GM19023 (cell line): Measurements from ENCODE around the gene CABLES1.
"Not testable (repeated sequence)": the region's sequence is repeated elsewhere in the genome, so short reads cannot be mapped to it uniquely, and the experiment has no call there.

Experiments
- ATAC-seq: cut with Tn5 transposase; IDR thresholded peaks from one replicate; pipeline ENCODE4 v1.9.1; 2021; ENCODE audit warnings: mild to moderate bottlenecking, moderate library complexity; ENCODE audit not compliant: unreplicated experiment

The CABLES1 gene, protein sequence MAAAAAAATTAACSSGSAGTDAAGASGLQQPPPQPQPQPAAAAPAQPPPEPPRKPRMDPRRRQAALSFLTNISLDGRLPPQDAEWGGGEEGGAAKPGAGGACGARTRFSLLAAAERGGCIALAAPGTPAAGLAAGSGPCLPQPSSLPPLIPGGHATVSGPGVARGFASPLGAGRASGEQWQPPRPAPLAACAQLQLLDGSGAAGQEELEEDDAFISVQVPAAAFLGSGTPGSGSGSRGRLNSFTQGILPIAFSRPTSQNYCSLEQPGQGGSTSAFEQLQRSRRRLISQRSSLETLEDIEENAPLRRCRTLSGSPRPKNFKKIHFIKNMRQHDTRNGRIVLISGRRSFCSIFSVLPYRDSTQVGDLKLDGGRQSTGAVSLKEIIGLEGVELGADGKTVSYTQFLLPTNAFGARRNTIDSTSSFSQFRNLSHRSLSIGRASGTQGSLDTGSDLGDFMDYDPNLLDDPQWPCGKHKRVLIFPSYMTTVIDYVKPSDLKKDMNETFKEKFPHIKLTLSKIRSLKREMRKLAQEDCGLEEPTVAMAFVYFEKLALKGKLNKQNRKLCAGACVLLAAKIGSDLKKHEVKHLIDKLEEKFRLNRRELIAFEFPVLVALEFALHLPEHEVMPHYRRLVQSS

DNA sequence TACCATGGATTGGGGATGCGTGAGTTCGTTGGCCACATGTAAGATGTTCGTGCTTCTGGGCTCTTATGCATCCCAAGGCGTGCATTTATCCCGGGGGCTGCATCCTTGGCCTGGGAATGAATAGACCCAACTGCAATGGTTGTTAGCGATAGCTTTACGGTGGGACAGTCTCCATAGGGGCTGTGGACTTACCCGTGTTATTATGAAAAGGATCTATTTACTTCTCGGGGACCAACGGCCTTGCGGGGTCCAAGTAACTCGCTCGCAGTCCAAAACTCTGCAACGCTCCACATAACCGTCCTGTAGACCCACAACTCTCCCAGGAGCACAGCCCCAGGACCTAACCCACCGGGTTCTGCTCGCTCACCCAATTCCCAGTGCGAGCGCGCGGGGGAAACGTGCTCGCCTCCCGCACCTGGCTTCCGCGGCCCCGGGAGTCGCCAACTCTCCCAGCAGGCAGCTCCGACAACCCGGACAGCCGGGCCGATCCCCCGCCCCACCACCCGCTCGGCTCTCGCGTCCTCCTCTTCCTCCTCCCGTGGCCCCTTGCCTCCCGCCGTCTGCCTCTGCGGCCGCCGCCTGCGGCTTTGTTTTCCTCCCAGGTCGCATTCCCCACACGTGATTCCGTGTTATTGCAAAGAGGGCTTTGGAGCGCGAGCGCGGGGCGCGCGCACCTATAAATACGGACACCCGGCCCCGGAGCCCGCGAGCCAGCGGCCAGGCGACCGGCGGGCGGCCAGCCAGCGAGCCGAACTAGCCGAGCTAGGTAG lies at the start of gene CABLES1:
CABLES1 (plus strand) TSS at position 706 of the 770 bp plus-strand sequence. CDS start 278 bp downstream, outside the sequence.
- peak; percentile 18 for ATAC-seq

DNA sequence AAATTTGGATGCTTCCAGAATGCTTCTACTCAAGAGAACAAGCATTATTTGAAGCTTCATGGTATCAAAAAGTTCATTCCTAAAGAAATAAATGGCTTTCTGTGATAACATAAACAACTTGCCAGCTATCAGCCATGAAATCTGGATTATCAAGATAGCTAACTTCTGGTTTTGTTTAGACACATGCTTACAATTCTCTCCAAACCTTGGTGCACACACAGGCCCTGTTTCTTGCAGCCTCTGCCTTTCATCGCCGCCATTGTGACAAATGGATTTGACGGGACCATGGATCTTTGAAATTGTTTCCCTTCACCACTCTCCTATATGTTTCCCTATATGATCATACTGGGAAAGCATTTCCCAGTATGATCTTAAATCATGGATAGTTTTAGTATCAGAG lies 47.9 kb upstream of the CABLES1 start:
- ATAC-seq: no peak

DNA sequence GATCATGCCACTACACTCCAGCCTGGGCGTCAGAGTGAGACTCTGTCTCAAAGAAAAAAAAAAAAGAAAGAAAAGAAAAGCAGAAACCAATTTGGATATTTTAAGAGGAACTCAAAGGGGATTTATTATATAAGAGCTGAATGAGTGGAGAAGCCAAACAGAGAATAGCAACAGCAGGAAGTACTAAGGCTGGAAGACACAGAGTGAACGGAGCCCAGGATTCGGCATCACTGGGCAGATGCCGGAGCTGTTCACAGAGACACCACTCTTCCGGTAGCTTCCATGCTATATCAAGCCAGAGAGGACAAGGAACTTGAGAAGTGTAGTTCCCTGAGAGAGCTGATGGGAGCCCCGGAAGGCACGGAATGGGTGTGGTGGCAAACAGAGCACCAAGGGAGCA lies 47.0 kb upstream of the CABLES1 start:
- ATAC-seq: no peak

DNA sequence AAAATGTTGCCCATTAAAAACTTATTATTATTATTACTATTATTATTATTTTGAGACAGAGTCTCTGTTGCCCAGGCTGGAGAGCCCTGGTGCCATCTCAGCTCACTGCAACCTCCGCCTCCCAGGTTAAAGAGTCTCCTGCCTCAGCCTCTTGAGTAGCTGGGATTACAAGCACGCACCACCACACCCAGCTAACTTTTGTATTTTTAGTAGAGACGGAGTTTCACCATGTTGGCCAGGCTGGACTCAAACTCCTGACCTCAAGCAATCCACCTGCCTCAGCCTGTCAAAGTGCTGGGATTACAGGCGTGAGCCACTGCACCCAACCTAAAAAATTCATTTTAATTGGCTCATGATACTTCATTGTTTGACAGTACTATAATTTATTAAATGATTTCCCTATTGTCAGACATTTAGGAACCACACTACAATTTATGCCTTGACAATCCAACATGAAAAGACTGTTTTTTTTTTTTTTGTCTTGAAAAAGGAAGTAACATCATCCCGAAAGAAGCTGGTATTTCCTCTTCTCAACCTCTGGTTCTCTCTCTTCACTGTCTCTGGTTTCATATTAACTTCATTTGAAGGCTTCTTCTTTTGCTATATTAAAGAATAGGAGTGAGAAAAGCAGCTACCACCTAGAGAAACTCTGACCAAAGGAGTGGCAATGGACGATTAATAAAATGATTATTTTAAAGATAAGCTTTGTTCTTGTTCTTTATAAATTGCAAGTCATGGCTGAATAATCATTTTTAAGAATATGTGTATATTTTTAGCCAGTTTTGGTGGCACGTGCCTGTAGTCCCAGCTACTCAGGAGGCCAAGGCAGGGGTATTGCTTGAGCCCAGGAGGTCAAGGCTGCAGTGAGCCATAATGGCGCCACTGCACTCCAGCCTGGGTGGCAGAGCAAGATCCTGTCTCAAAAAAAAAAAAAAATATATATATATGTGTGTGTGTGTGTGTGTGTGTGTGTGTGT lies 44.0 kb upstream of the CABLES1 start:
- ATAC-seq: not testable (repeated sequence)

DNA sequence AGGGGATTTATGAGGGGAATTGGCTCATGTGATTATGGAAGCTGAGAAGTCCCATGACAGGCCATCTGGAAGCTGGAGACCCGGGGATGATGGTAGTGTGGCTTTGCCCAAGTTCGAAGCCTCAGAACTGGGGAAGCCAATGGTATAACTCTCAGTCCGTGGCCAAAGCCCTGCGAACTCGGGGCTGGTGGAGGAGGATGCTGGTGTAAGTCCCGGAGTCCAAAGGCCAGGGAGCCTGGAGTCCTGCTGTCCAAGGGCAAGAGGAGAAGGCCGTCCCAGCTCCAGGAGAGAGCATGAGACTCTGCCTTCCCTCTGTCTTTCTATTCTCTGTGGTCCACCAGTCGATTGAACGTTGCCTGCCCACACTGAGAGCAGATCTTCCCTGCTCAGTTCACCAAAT lies 43.2 kb upstream of the CABLES1 start:
- no peak for ATAC-seq

DNA sequence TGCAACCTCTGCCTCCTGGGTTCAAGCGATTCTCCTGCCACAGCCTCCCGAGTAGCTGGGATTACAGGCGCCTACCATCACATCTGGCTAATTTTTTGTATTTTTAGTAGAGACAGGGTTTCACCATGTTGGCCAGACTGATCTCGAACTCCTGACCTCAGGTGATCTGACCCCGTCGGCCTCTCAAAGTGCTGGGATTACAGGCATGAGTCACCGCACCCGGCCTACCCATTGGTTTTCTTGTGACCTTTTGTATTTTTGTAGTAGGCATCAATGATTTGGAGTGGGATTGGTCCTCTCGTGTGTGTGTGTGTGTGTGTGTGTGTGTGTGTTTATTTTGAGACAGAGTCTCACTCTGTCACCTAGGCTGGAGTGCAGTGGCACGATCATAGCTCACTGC lies 42.2 kb upstream of the CABLES1 start:
- ATAC-seq: not testable (repeated sequence)

DNA sequence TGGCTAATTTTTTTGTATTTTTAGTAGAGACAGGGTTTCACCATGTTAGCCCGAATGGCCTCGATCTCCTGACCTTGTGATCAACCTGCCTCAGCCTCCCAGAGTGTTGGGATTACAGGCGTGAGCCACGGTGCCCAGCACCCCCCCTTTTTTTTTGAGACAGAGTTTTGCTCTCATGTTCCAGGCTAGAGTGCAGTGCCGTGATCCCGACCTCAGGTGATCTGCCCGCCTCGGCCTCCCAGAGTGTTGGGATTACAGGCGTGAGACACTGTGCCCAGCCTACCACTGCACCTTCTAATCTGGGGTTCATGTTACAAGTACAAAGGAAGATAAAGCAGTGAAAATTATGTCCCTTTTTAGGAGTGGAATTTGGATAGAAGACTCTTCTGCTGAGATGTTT lies 41.5 kb upstream of the CABLES1 start:
- no peak for ATAC-seq

DNA sequence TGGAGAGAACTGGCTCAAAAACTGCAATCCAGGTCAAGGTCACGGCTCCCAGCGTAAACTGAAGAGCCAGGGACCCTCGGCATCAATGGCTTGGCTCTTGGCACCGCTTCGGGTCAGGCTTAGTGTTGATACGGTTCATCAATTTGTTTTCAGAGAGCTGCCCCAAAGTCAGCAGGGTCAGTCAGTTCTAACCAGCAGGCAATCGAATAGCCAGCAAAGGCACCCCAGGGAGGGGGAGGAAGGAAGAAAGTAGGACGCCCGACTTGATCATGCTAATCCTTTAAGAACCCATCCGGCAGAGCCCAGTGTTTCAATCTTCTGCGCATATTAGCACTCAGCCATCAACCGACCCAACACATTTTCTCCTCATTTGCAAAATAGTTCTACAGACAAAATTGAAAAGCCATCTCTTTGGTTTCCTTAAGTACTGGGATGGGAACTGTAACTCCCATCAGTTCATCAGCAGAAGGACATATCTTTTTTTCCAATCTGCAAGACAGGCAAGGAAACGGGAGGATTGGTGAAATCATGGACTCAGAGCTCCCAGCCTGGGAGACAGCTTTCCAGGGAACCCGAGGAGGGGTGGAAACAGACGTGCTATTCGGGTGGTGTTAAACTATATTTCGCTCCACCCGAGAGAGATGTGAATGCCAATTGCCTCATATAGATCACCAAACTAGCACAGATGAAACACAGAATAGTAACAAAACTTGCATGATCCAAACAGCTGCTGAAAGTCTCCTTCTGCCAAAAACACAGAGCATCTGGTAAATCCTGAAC lies 40.7 kb upstream of the CABLES1 start:
- ATAC-seq: no peak

DNA sequence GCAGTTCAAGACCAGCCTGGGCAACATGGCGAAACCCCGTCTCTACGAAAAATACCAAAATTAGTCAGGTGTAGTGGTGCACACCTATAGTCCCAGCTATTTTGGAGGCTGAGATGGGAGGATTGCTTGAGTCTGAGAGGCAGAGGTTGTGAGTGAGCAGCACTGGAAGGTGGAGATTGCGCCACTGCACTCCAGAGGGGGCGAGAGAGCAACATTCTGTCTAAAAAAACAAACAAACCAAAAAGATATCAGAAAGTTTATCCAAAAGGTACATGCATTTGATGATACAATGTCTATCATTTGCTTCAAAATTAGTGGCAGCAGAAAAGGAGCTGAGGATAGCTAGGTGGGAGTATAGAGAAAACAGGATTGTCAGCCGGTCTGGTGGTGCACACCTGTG lies 39.8 kb upstream of the CABLES1 start:
- no peak for ATAC-seq

DNA sequence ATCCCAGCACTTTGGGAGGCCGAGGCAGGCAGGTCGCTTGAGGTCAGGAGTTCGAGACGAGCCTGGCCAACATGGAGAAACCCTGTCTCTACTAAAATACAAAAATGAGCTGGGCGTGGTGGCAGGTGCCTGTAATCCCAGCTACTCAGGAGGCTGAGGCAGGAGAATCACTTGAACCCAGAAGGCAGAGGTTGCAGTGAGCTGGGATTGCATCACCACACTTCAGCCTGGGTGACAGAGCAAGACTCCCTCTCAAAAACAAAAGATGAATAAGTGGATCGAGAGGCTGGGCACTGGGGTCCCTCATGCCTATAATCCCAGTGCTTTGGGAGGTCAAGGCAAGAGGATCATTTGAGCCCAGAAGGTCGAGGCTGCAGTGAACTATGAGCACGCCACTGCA lies 38.3 kb upstream of the CABLES1 start:
- ATAC-seq: not testable (repeated sequence)

DNA sequence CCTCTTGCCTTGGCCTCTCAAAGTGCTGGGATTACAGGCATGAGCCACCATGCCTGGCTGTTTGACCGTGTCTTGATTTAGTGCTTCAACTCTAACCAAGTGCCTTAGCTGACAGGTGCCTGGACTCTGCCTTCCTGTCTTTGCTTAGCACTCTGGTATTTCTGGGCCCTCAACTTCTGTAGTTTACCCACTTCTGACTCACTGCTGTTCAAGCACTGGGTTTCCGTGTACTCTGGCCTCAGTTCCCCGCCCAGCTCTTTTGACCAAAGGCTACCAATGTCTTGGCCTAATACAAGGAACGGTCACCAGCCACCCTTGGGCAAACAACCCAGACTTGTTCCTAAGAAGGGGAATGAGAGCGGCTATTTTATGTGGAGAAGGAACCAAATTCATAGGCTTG lies 35.7 kb upstream of the CABLES1 start:
- no peak for ATAC-seq

DNA sequence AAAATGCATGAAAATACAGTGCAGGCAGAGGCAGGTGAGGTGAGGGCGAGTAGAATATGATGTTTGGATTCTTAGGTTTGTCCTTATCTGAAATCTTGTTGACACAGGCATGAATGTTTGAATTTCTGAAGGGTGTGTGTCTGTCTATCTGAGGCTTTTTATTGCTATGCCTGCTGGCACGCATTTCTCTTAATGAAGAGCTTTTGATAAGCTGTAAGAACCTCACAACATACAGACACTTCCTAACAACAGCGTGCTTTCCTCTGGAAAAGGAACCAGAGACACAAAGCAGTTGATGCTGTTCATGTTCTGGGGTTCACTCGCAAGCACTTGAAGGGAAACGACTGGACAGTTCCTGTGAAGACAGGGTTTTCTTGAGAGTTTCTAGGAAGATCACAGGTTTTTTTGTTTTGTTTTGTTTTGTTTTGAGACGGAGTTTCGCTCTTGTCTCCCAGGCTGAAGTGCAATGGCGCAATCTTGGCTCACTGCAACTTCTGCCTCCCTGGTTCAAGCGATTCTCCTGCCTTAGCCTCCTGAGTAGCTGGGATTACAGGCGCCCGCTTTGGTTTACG lies 33.3 kb upstream of the CABLES1 start:
- no peak for ATAC-seq

DNA sequence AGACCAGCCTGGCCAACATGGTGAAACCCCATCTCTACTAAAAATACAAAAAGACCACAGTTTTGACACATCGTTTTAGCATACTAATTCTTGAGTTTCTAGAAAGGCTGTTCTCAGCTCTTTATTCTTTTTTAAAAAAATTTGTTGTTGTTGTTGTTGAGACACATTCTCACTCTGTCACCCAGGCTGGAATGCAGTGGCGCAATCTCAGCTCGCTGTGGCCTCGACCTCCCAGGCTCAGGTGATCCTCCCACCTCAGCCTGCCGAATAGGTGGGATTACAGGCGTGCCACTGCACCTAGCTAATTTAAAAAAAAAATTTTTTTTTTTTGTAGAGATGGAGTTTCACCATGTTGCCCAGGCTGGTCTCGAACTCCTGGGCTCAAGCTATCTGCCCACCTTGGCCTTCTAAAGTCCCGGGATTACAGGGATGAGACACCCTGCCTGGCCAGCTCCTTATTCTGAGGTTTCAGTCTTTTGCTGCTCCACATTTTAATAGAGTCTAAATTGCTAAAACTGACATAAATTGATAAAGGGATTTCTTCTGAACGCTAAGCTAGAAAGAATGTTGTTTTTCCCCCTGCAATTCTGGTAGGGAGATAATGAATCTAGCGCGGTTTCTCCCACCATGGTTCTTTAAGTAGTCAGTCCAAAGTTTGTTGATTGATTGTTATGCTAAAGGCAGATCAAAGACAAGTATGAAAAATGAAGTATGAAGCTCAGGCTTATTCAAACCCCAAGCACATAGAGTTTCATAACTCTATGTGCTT lies 32.6 kb upstream of the CABLES1 start:
- no peak for ATAC-seq

DNA sequence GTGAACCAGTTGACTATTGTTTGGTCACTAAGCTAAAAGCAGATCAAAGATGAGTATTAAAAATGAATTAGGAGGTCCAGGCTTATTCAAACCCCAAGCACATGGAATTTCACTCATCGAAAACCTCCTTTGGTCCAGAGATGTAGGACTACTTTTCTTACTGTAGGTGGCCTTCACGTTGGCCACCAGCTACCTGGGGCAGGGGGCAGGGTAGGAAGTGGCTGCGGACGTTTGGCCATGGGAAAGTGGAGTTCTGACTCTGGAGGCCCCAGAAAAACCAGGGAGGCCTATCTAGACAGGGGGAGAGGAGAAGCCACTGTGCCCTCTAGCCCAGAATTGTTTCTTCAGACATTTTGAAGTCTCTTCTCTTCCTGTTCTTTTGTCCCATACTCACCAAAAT lies 31.8 kb upstream of the CABLES1 start:
- ATAC-seq: no peak

DNA sequence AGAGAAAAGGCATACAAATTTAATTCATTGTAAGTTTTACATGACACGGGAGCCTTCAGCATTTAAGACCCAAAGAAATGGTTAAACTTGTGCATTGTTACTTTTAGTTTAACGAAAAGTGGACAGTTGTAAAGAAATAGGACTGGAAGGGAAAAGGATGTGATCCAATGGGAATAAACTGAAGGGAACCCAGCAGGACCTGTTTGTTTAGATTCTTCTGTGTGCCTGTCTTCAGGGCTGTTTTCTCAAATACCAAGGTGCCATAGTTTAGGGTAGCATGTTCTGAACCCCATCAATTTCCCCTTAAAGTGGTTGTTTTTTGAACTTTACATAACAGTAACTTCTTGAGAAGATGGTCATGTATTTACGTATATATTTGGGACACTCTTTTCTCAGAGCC lies 30.3 kb upstream of the CABLES1 start:
- no peak for ATAC-seq

DNA sequence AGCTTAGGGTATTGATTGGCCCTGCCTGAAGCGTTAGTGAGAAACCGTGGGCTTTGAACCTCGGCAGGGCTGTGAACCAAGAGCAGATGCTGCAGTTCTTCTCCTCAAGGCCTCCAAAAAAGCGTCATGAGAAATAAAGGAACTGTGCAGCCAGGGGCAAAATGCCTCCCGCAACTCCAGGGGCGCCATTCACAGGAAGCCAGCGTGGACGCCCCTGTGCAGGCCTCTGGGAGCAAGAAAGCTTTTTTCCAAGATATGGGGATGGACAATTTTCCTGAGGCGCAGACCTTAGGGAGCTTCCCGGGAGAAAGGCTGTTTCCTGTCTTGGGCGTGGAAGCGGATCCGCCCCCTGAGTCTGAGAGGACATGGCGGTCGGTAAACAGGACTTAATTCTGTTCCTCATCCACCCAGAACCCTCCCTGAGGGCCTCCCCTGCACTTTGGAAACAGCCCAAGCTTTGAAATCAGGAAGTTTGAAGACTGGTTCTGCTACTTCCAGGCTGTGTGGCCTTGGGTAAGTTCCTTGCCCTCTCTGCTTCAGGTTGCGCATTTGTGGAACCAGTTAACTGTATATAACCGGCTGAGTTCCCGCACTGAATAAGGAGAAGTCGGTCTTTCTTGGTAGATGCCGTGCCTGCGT lies 29.6 kb upstream of the CABLES1 start:
- no peak for ATAC-seq

DNA sequence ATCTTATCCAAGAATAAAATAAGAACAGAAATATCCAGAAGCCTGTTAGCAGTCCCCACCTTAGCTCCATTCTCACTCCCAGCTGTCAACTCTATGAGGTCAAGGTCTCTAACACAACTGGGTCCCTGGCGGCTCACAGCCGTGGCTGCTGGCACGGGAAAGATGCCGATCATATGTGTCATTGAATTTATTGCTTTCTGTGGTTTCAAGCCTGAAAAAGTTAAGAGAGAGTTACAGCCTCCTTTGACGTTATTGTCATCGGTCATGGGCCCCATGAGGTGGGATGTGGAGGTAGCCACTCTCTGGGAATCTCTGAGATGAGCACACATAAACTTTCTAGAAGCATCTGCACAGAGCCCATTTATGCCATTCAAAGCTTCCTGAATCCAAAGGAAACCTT lies 28.7 kb upstream of the CABLES1 start:
- no peak for ATAC-seq

DNA sequence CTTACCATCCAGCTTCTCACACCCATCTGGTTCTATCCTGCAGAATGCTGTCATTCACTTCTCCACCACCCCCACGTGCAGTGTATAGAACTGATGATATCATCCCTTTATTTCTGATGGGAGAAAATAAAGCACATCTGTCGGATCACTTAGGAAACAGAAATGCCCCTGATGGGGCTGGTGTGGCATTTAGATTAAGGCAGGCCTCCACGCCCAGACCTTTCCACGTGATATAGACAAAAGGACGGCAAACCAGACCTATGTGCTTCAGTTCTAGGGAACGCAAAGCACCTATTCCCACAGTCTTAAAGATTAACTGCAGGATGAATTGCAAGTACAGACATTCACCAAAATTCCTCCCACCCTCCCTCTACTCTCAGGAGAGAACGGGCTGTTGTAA lies 27.6 kb upstream of the CABLES1 start:
- ATAC-seq: no peak
